ENCODE measurements around the gene LCP2. TPM values are rescaled to one million over a fixed set of nuclear protein-coding genes. Genes with fewer than 3 reads are reported as not detected.

Gene LCP2
- total RNA-seq, 1 experiment from 2014 or later = not detected

- H3T11ph ChIP-seq (ENCODE audit: low read length) = no peak overlapping the region
- H3K4me2 ChIP-seq (ENCODE audit: insufficient read depth, insufficient read length, low read length) = no peak overlapping the region
- no peaks in the 10 kb centered on the region for H3K23me2 ChIP-seq (ENCODE audit: insufficient read length, low read depth, low read length, poor library complexity, severe bottlenecking)
- H2BK12ac ChIP-seq (ENCODE audit: insufficient read length, low read depth, low read length) = no peak overlapping the region
- Mint-ChIP-seq H3K9me3 (no peaks in the 10 kb centered on the region), H3K27me3 (ENCODE audit: low read depth) (peaks cover 11% of the 10 kb centered on the region), H3K36me3 (ENCODE audit: insufficient read depth in 1 of 3, low read depth in 3 of 3) (no peaks in the 10 kb centered on the region), H3K4me1 (peaks cover 31 to 32% of the 10 kb centered on the region in 2 experiments), H3K4me3 (no peak overlapping the region), H3K27ac (no peak overlapping the region; a peak in 1 of 7 replicates)
- no peak overlapping the region for H2AFZ ChIP-seq (ENCODE audit: low read length)
- no peak overlapping the region for H3K27ac ChIP-seq (ENCODE audit: insufficient read length, low read depth, low read length)
- no peaks in the 10 kb centered on the region for H3K79me1 ChIP-seq (ENCODE audit: insufficient read depth, low read depth, low read length, poor library complexity, severe bottlenecking)
- no peak overlapping the region for H3K4ac ChIP-seq (ENCODE audit: low read depth, low read length)
- H4K91ac ChIP-seq (ENCODE audit: insufficient read length, low read depth, low read length) = no peak overlapping the region
- DNase-seq = no peak
- no CpG with 5 or more reads among the region's 7 CpGs for WGBS (ENCODE audit: extremely low coverage, insufficient read length, low lambda C conversion rate)
- H2AK5ac ChIP-seq (ENCODE audit: insufficient read length, low read length) = no peak overlapping the region
- H4K8ac ChIP-seq (replicated peaks; ENCODE audit: insufficient read length, low read depth, low read length) = no peak overlapping the region
- H4K20me1 ChIP-seq (ENCODE audit: control insufficient read depth, insufficient read depth, insufficient read length) = no peaks in the 10 kb centered on the region
- no peak overlapping the region for H2BK120ac ChIP-seq (ENCODE audit: low read depth, low read length, poor library complexity, severe bottlenecking)
- H3K79me2 ChIP-seq (ENCODE audit: insufficient read depth, low read length) = no peaks in the 10 kb centered on the region
- H3K27me3 ChIP-seq (ENCODE audit: insufficient read depth, low read length) = no peaks in the 10 kb centered on the region
- no peak overlapping the region for H2BK20ac ChIP-seq (ENCODE audit: low read depth, low read length, poor library complexity, severe bottlenecking)
- H3K14ac ChIP-seq (ENCODE audit: insufficient read depth, low read length) = no peak overlapping the region; the same call in 1 of the 2 replicates
- H3K9ac ChIP-seq (ENCODE audit: extremely low read depth, insufficient read length, low read length) = no peak overlapping the region
- no peaks in the 10 kb centered on the region for H3K4me1 ChIP-seq (ENCODE audit: insufficient read depth, low read length)
- no peak overlapping the region for H2BK5ac ChIP-seq (ENCODE audit: insufficient read length, low read length)
- TF ChIP-seq CTCF (conservative IDR thresholded peaks at IDR 0.05) = no peak
- H3K9me3 ChIP-seq (ENCODE audit: control insufficient read depth, low read depth, low read length) = no peaks in the 10 kb centered on the region
- H3K56ac ChIP-seq (ENCODE audit: insufficient read length, low read depth, low read length) = no peak overlapping the region
- H4K5ac ChIP-seq (ENCODE audit: insufficient read length, low read depth, low read length) = no peak overlapping the region
- H3K23ac ChIP-seq (ENCODE audit: insufficient read length, low read depth, low read length) = no peak overlapping the region
- no peak overlapping the region for H3K18ac ChIP-seq (ENCODE audit: insufficient read length, low read depth, low read length)
- no peak overlapping the region for H2BK15ac ChIP-seq (ENCODE audit: low read depth, low read length)
Observed at GRCh38 chr5:170311511-170312300, 14.1 kb upstream of the LCP2 start.

All from H9 (cell line).